Erythroblast (primary cell): ENCODE measurements around the gene RPS6KA1.

Experiments used
- GATA1 ChIP-seq: IDR thresholded peaks from 2 replicates; pipeline ENCODE4 v1.6.1; 2011; ENCODE audit warnings: low read depth, mild to moderate bottlenecking, control low read depth, low read length, moderate library complexity
- POLR2A ChIP-seq: IDR thresholded peaks from 2 replicates; pipeline ENCODE4 v1.6.1; 2011; ENCODE audit warnings: mild to moderate bottlenecking, low read length

- TF ChIP-seq POLR2A, result no peak
- no peak for TF ChIP-seq GATA1
Observed at GRCh38 chr1:26571381-26571780, 41.8 kb downstream of the RPS6KA1 start.
